ENCODE results near the gene LRRC19. TPM values are rescaled to one million over a fixed set of nuclear protein-coding genes. Genes with fewer than 3 reads are reported as not detected.
A peak's percentile ranks its signal among the peaks of the same experiment; 100 is the strongest.

The LRRC19 gene
- total RNA-seq, 2 experiments from 2014 or later: not detected

DNA sequence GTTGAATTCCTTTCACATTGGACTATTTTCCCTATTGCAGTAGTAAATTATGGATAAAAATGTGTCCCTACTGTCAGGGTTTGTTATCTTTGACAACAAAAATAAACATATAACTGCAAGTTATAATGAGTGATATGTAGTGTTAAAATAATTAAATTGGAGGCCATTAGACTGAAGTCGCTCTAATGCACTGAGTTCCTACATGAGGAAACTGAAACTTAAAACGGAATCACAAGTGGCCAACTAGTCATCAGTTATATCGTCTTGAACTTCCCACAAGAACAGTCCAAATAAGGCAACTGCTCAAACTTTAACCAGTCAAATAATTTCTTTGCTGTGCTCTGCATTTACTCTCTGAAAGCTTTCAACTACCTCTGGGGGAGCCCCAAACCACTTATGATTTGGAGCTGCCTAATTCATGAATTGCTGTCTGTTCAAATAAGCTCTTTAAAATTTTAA is 51.4 kb downstream of the LRRC19 start:
- no peaks in the 10 kb centered on the region for H3K79me2 ChIP-seq (ENCODE audit: insufficient read depth, low read depth, low read length)
- intact Hi-C loops (cut with micrococcal nuclease; ENCODE audit: unreplicated experiment): no loop called here
- no peaks in the 10 kb centered on the region for H3K9me3 ChIP-seq (ENCODE audit: low read length)
- DNase-seq (ENCODE audit: low spot score): no peak
- no peaks in the 10 kb centered on the region for H3K9me2 ChIP-seq (ENCODE audit: insufficient read depth, low read length)
- H3K27ac ChIP-seq (ENCODE audit: low read depth, low read length, poor library complexity, severe bottlenecking): no peak overlapping the region
- H3K36me3 ChIP-seq (ENCODE audit: insufficient read depth, low read length): no peaks in the 10 kb centered on the region
- ChIA-PET CTCF (ENCODE audit: unreplicated experiment) (no interaction called here), POLR2A (interaction anchor here (0.5 kb wide), 1 partner anchor 149 kb away, joined by 3 read pairs; no protein-coding TSS in a partner anchor)
- H4K20me1 ChIP-seq (ENCODE audit: insufficient read depth, low read length): no peaks in the 10 kb centered on the region
- no peak for TF ChIP-seq EZH2phosphoT487 (IDR thresholded peaks at IDR 0.05; ENCODE audit: borderline replicate concordance, low read depth, low read length)
- H2AFZ ChIP-seq (ENCODE audit: low read length): peak overlapping the region; percentile 29; the same call in 1 of the 2 replicates
- peaks cover 13% of the 10 kb centered on the region for H3K4me1 ChIP-seq (ENCODE audit: insufficient read depth, low read length, poor library complexity, severe bottlenecking)
- no TSS peak for BruUV-seq (replicated peaks)
- no peak overlapping the region for H3K4me2 ChIP-seq (ENCODE audit: low read length)
- no peak overlapping the region for H3K4me3 ChIP-seq (ENCODE audit: low read depth, low read length, poor library complexity, severe bottlenecking)

GRCh38 chr9:26951794-26952193 is 53.7 kb downstream of the LRRC19 start:
- intact Hi-C loops (cut with micrococcal nuclease; ENCODE audit: unreplicated experiment): no loop called here
- Histone ChIP-seq H3K4me1 (ENCODE audit: insufficient read depth, low read length, poor library complexity, severe bottlenecking) (peaks cover 17% of the 10 kb centered on the region), H4K20me1 (ENCODE audit: insufficient read depth, low read length) (no peaks in the 10 kb centered on the region), H2AFZ (ENCODE audit: low read length) (no peak overlapping the region), H3K9me3 (ENCODE audit: low read length) (no peaks in the 10 kb centered on the region), H3K4me3 (ENCODE audit: low read depth, low read length, poor library complexity, severe bottlenecking) (no peak overlapping the region), H3K9me2 (ENCODE audit: insufficient read depth, low read length) (no peaks in the 10 kb centered on the region), H3K79me2 (ENCODE audit: insufficient read depth, low read depth, low read length) (peaks cover 2% of the 10 kb centered on the region; the same call in 1 of the 2 replicates), H3K4me2 (ENCODE audit: low read length) (no peak overlapping the region), H3K27ac (ENCODE audit: low read depth, low read length, poor library complexity, severe bottlenecking) (no peak overlapping the region), H3K36me3 (ENCODE audit: insufficient read depth, low read length) (no peaks in the 10 kb centered on the region)
- no TSS peak for BruUV-seq (replicated peaks)
- TF ChIP-seq CTCF (conservative IDR thresholded peaks at IDR 0.05; ENCODE audit: low read length): no peak
- no peak for TF ChIP-seq EZH2phosphoT487 (IDR thresholded peaks at IDR 0.05; ENCODE audit: borderline replicate concordance, low read depth, low read length)
- ChIA-PET CTCF (ENCODE audit: unreplicated experiment) (no interaction called here), POLR2A (no interaction called here)
- no peak for DNase-seq (ENCODE audit: low spot score)

DNA sequence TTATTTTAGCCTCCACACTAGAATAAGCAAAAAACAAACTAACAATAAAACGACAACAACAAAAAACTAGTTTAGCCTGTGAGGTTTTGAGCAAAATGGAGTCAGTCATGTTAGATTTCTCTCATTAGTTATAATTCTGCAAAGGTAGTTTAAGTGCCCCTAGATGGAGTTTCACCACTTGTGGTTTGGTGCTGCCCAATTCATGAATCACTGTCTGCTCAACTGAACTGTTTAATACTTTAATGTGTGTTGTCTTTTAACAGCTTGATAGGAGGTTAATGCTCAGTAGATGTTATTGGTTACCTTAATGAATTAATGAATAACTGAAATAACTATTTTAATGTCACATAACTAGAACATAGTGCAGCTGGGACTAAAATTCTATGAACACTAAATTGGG is 55.0 kb downstream of the LRRC19 start:
- ChIA-PET CTCF (ENCODE audit: unreplicated experiment) (no interaction called here), POLR2A (interaction anchor here (0.5 to 1.5 kb wide), 4 partner anchors 52 to 675 kb away, joined by 3 to 4 read pairs (median 3); no protein-coding TSS in a partner anchor)
- BruUV-seq (replicated peaks): no TSS peak
- Histone ChIP-seq H3K4me2 (ENCODE audit: low read length) (no peak overlapping the region), H3K27ac (ENCODE audit: low read depth, low read length, poor library complexity, severe bottlenecking) (no peak overlapping the region), H4K20me1 (ENCODE audit: insufficient read depth, low read length) (no peaks in the 10 kb centered on the region), H3K4me1 (ENCODE audit: insufficient read depth, low read length, poor library complexity, severe bottlenecking) (peaks cover 13% of the 10 kb centered on the region), H3K36me3 (ENCODE audit: insufficient read depth, low read length) (no peaks in the 10 kb centered on the region), H3K79me2 (ENCODE audit: insufficient read depth, low read depth, low read length) (peaks cover 15% of the 10 kb centered on the region), H2AFZ (ENCODE audit: low read length) (no peak overlapping the region), H3K4me3 (ENCODE audit: low read depth, low read length, poor library complexity, severe bottlenecking) (no peak overlapping the region), H3K9me3 (ENCODE audit: low read length) (no peaks in the 10 kb centered on the region), H3K9me2 (ENCODE audit: insufficient read depth, low read length) (no peaks in the 10 kb centered on the region)
- intact Hi-C loops (cut with micrococcal nuclease; ENCODE audit: unreplicated experiment): no loop called here
- DNase-seq (ENCODE audit: low spot score): no peak
- TF ChIP-seq EZH2phosphoT487 (IDR thresholded peaks at IDR 0.05; ENCODE audit: borderline replicate concordance, low read depth, low read length) (no peak), CTCF (conservative IDR thresholded peaks at IDR 0.05; ENCODE audit: low read length) (no peak)
